DOHH2 (cell line): Measurements from ENCODE around the gene KCNQ1.

Experiments used
- H3F3A ChIP-seq: fragments of 200-600 bp; sonication (generic), shearing (Covaris generic); 2 replicates; pipeline ENCODE4 v1.6.0; 2016; ENCODE audit warnings: antibody characterized with exemption, mild to moderate bottlenecking; ENCODE audit not compliant: control insufficient read depth, insufficient read depth
- H3K27ac ChIP-seq: fragments of 200-600 bp; sonication (generic); 2 replicates; pipeline ENCODE4 v1.5.1; 2014; ENCODE audit warnings: low read depth, mild to moderate bottlenecking, low read length, moderate library complexity
- H3K27me3 ChIP-seq: fragments of 200-600 bp; sonication (generic); 2 replicates; pipeline ENCODE4 v1.6.1; 2014; ENCODE audit warnings: mild to moderate bottlenecking, low read length, mixed read lengths; ENCODE audit not compliant: control insufficient read depth
- H3K36me3 ChIP-seq: fragments of 200-600 bp; sonication (generic); 2 replicates; pipeline ENCODE4 v1.6.1; 2014; ENCODE audit warnings: mild to moderate bottlenecking, low read length, moderate library complexity, mixed read lengths; ENCODE audit not compliant: control insufficient read depth
- H3K4me1 ChIP-seq: fragments of 200-600 bp; sonication (generic); 2 replicates; pipeline ENCODE4 v1.6.1; 2014; ENCODE audit warnings: mild to moderate bottlenecking, low read length, mixed read lengths; ENCODE audit not compliant: control insufficient read depth
- H3K4me2 ChIP-seq: fragments of 200-600 bp; sonication (generic); 2 replicates; pipeline ENCODE4 v1.6.0; 2014; ENCODE audit warnings: mild to moderate bottlenecking, low read length, moderate library complexity
- H3K4me3 ChIP-seq: fragments of 200-600 bp; sonication (generic); 2 replicates; pipeline ENCODE4 v1.5.1; 2014; ENCODE audit warnings: mild to moderate bottlenecking, low read length, mixed read lengths
- H3K79me2 ChIP-seq: fragments of 200-600 bp; sonication (generic); 2 replicates; pipeline ENCODE4 v1.6.1; 2014; ENCODE audit warnings: mild to moderate bottlenecking, low read length, mixed read lengths; ENCODE audit not compliant: control insufficient read depth
- H3K9me2 ChIP-seq: fragments of 200-600 bp; sonication (generic); replicated peaks from 2 replicates; pipeline ENCODE4 v1.6.1; 2014; ENCODE audit warnings: mild to moderate bottlenecking, low read length, mixed read lengths; ENCODE audit not compliant: control insufficient read depth
- H3K9me3 ChIP-seq: fragments of 200-600 bp; sonication (generic); 2 replicates; pipeline ENCODE4 v1.6.1; 2014; ENCODE audit warnings: antibody characterized with exemption, low read length, mixed read lengths; ENCODE audit not compliant: control insufficient read depth, insufficient read depth
- H4K20me1 ChIP-seq: fragments of 200-600 bp; sonication (generic); 2 replicates; pipeline ENCODE4 v1.6.0; 2014; ENCODE audit warnings: low read depth, mild to moderate bottlenecking, antibody characterized with exemption, low read length, moderate library complexity; ENCODE audit not compliant: control insufficient read depth, insufficient read depth
- CTCF ChIP-seq: fragments of 200-600 bp; sonication (generic); IDR thresholded peaks from one replicate; pipeline ENCODE4 v1.5.1; 2014; ENCODE audit warnings: antibody characterized with exemption, mild to moderate bottlenecking, low read depth, low read length; ENCODE audit not compliant: poor library complexity, severe bottlenecking
- EZH2phosphoT487 ChIP-seq: fragments of 200-600 bp; sonication (generic); IDR thresholded peaks from 2 replicates; pipeline ENCODE4 v1.6.1; 2017; ENCODE audit warnings: borderline replicate concordance, mild to moderate bottlenecking, antibody characterized with exemption, low read length, moderate library complexity, mixed read lengths

Gene KCNQ1

GRCh38 chr11:2465202-2466068, 20.6 kb downstream of the KCNQ1 start:
- H3K4me3 ChIP-seq = no peak overlapping the region
- no peaks in the 10 kb centered on the region for H3K79me2 ChIP-seq
- H3F3A ChIP-seq = no peaks in the 10 kb centered on the region
- no peaks in the 10 kb centered on the region for H3K4me1 ChIP-seq
- H3K27ac ChIP-seq = no peak overlapping the region
- no peak overlapping the region for H3K4me2 ChIP-seq
- TF ChIP-seq CTCF (no peak), EZH2phosphoT487 (no peak)
- no peaks in the 10 kb centered on the region for H3K9me2 ChIP-seq
- no peaks in the 10 kb centered on the region for H3K9me3 ChIP-seq
- no peaks in the 10 kb centered on the region for H3K27me3 ChIP-seq
- no peaks in the 10 kb centered on the region for H3K36me3 ChIP-seq
- H4K20me1 ChIP-seq = no peaks in the 10 kb centered on the region

- no peaks in the 10 kb centered on the region for H3K9me3 ChIP-seq
- H3K27ac ChIP-seq = no peak overlapping the region
- no peaks in the 10 kb centered on the region for H4K20me1 ChIP-seq
- H3K36me3 ChIP-seq = no peaks in the 10 kb centered on the region
- H3K4me1 ChIP-seq = no peaks in the 10 kb centered on the region
- H3K79me2 ChIP-seq = no peaks in the 10 kb centered on the region
- H3K4me2 ChIP-seq = no peak overlapping the region
- H3K27me3 ChIP-seq = no peaks in the 10 kb centered on the region
- H3K4me3 ChIP-seq = no peak overlapping the region
- H3F3A ChIP-seq = no peaks in the 10 kb centered on the region
- no peaks in the 10 kb centered on the region for H3K9me2 ChIP-seq
- TF ChIP-seq EZH2phosphoT487 (no peak), CTCF (no peak)
These were observed 21.4 kb downstream of the KCNQ1 start for GRCh38 chr11:2466069-2466801.

GRCh38 chr11:2466869-2467694, 22.3 kb downstream of the KCNQ1 start:
- no peaks in the 10 kb centered on the region for H3K36me3 ChIP-seq
- H3K9me3 ChIP-seq = no peaks in the 10 kb centered on the region
- no peaks in the 10 kb centered on the region for H3K27me3 ChIP-seq
- no peaks in the 10 kb centered on the region for H3K79me2 ChIP-seq
- TF ChIP-seq EZH2phosphoT487 (no peak), CTCF (no peak)
- H3K4me3 ChIP-seq = no peak overlapping the region
- H3K4me2 ChIP-seq = no peak overlapping the region
- no peaks in the 10 kb centered on the region for H3K4me1 ChIP-seq
- no peaks in the 10 kb centered on the region for H3K9me2 ChIP-seq
- H3K27ac ChIP-seq = no peak overlapping the region
- H4K20me1 ChIP-seq = no peaks in the 10 kb centered on the region
- H3F3A ChIP-seq = no peaks in the 10 kb centered on the region
